ENCODE measurements around the gene CDK8.
A peak's percentile ranks its signal among the peaks of the same experiment; 100 is the strongest.

The CDK8 gene

DNA sequence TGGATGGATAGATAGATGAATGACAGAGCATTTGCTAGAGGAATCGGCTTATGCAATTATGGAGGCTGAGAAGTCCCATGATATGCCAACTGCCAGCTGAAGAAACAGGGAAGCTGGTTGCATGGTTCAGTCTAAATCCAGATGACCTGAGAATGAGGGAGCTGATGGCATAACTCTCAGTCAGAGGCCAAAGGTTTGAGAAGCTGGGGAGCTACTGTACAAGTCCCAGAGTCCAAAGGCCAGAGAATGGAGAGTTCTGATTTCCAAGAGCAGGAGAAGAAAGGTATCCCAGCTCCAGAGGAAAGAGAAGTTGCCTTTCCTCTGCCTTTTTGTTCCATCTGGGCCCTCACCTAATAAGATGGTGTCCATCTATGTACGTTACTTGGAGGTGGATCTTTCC, 108.3 kb downstream of the CDK8 start:
- H3K27ac ChIP-seq, result no peak overlapping the region
- no peak for TF ChIP-seq ZFX (IDR thresholded peaks at IDR 0.05; ENCODE audit: borderline replicate concordance)
- TF ChIP-seq, protein P1, sequence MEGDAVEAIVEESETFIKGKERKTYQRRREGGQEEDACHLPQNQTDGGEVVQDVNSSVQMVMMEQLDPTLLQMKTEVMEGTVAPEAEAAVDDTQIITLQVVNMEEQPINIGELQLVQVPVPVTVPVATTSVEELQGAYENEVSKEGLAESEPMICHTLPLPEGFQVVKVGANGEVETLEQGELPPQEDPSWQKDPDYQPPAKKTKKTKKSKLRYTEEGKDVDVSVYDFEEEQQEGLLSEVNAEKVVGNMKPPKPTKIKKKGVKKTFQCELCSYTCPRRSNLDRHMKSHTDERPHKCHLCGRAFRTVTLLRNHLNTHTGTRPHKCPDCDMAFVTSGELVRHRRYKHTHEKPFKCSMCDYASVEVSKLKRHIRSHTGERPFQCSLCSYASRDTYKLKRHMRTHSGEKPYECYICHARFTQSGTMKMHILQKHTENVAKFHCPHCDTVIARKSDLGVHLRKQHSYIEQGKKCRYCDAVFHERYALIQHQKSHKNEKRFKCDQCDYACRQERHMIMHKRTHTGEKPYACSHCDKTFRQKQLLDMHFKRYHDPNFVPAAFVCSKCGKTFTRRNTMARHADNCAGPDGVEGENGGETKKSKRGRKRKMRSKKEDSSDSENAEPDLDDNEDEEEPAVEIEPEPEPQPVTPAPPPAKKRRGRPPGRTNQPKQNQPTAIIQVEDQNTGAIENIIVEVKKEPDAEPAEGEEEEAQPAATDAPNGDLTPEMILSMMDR (IDR thresholded peaks at IDR 0.05), result no peak

DNA sequence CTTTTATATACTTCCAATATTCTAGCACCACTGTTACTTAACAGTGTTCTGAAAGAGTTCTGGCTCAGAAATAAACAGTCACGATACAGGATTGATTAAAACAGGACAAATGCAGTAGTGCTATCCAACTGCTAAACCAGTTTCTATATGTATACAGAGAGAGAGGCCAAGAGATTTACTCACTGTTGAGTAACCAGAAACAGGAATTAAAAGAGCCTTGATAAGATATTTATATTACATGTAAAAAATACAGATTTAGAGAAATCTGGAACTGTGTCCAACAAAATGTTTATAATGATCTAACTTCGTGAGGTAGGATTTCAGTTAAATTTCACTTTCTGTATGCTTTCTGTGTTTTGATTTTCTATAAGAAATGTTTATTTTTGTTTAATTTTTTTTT, 116.6 kb downstream of the CDK8 start:
- TF ChIP-seq ZFX (IDR thresholded peaks at IDR 0.05; ENCODE audit: borderline replicate concordance), result no peak
- TF ChIP-seq, protein P1 (IDR thresholded peaks at IDR 0.05), result no peak
- H3K27ac ChIP-seq, result no peak overlapping the region

DNA sequence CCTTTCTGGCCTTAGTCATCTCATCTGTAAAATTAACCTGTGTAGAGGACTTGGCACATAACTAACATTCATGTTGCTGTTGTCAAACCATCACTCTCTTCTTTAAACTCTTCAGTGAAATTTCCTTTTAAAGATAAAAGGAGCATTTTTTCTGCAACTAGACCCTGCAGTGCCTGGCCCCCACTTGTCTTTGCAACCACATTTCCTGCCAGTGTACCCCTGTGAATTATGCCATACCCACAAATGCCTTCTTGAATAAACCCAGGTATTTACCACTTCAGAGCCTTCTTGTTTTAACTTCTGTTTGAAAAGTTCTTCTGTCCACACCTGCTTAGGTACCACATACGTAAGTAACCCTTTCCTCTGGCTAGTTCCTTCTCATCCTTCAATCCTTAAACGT, 118.8 kb downstream of the CDK8 start:
- TF ChIP-seq ZFX (IDR thresholded peaks at IDR 0.05; ENCODE audit: borderline replicate concordance), result no peak
- TF ChIP-seq, protein P1 (IDR thresholded peaks at IDR 0.05), result no peak
- H3K27ac ChIP-seq, result no peak overlapping the region

DNA sequence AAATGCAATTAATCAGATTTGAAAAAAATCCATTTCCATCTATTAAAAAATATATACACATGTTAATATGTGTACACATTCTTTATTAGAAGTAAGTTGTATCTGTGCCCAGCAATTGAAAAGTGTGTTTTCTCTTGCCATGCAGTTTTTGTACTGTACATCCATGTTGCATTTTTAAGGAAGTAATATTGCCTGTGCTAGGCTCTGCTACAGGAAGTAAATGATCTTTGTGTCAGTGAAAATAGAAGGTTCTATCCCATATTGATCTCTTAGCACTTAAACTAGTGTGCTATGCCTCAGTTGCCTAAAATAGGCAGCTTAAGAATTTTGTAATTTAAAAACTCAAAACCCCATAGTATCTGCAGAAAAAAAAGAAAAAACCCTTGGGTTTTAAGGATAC, 122.5 kb downstream of the CDK8 start:
- H3K27ac ChIP-seq, result no peak overlapping the region
- no peak for TF ChIP-seq ZFX (IDR thresholded peaks at IDR 0.05; ENCODE audit: borderline replicate concordance)
- TF ChIP-seq, protein P1 (IDR thresholded peaks at IDR 0.05), result no peak

DNA sequence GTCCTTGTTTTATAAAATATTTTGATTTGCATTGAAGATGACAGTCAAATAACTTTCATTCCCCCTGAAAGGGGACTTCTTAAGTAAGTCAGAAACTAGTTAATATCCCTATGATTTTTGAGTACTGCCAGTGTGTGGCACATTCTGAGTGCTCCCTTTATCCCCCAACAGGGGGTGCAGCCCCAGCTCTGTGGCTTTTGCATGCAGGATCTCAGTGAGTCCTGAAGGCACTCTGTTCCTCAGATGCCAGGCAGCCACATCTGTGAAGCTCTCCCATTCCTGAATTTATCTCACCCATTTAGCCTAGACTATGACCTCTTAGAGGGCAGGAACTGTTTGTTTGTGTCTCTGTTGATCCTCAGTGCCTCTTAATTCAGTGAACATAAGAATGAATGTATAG, 123.1 kb downstream of the CDK8 start:
- H3K27ac ChIP-seq, result no peak overlapping the region
- TF ChIP-seq ZFX (IDR thresholded peaks at IDR 0.05; ENCODE audit: borderline replicate concordance), result no peak
- TF ChIP-seq, protein P1 (IDR thresholded peaks at IDR 0.05), result 0 out of 2 replicates have a peak, but pooled peaks have one; percentile 3

DNA sequence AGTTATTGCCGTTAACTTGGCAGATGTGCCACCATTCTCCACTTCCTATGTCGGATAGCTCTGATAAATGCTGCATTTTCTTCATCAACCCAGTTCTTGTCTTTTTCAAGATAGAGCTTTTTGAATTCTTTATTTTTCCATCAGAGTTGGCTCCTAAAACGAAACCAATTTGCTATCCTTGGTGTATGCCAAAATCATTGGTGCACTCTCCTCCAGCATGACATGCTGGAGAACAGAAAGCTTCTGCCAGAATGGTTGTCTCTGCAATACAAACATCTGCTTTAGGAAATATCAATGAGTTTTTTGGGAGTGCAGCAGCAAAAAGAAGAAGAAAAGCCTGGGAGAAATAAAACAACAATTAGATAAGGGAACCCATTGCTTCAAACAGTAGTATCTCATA, 124.2 kb downstream of the CDK8 start:
- TF ChIP-seq, protein P1 (IDR thresholded peaks at IDR 0.05), result no peak
- TF ChIP-seq ZFX (IDR thresholded peaks at IDR 0.05; ENCODE audit: borderline replicate concordance), result no peak
- H3K27ac ChIP-seq, result no peak overlapping the region

DNA sequence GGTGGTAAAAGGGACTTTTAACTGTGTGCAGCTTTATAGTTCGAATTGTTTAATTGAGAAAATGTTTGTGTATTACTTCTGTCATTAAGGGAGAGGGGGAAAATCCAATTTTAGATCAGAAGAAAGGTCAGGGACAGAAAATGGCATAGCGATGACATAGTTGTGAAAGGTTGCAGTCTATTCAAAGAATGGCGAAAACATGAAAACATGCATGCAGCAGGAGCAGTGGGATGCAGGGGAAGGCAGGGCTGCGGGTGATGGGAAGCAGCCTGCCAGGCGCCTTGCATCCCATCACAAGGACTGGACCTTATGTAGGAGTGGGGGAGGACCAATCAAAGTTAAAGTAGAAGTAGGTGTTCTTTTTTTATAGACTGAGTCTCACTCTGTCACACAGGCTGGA, 125.9 kb downstream of the CDK8 start:
- H3K27ac ChIP-seq, result no peak overlapping the region
- TF ChIP-seq, protein P1 (IDR thresholded peaks at IDR 0.05), result no peak
- no peak for TF ChIP-seq ZFX (IDR thresholded peaks at IDR 0.05; ENCODE audit: borderline replicate concordance)

All from 22Rv1 (cell line).